CD14-positive monocyte (primary cell): ENCODE measurements around the gene CLEC2D. TPM values are rescaled to one million over a fixed set of nuclear protein-coding genes. Genes with fewer than 3 reads are reported as not detected.
A peak's percentile ranks its signal among the peaks of the same experiment; 100 is the strongest.

Experiments
- DNase-seq, 3 donors: peaks; one replicate each; pipeline ENCODE4 v3.0.0-alpha.2; 2011 to 2022
- H2AFZ ChIP-seq: 2 replicates; pipeline ENCODE4 v1.6.0; 2012; ENCODE audit warnings: mild to moderate bottlenecking, low read depth, low read length, inconsistent platforms; ENCODE audit not compliant: insufficient read depth, poor library complexity, severe bottlenecking
- H3K27ac ChIP-seq, 2 donors: 1 replicate in 1 of 2; 2 replicates in 1 of 2; pipeline ENCODE4 v1.5.1; 2012 to 2013; ENCODE audit warnings: low read length in 2 of 2, control low read depth in 1 of 2, inconsistent platforms in 1 of 2, low read depth in 1 of 2, mild to moderate bottlenecking in 1 of 2
- H3K27me3 ChIP-seq, 2 donors: one replicate each; pipeline versions ENCODE4 v1.6.0 to v1.6.1; 2011 to 2013; ENCODE audit warnings: low read length in 2 of 2; ENCODE audit not compliant: control insufficient read depth in 2 of 2, insufficient read depth in 2 of 2
- H3K36me3 ChIP-seq, 2 donors: replicated peaks in 1 of 2; 1 replicate in 1 of 2; 2 replicates in 1 of 2; pipeline versions ENCODE4 v1.5.1 to v1.6.1; 2012 to 2013; ENCODE audit warnings: low read length in 2 of 2, control low read depth in 1 of 2, inconsistent platforms in 1 of 2, mild to moderate bottlenecking in 1 of 2; ENCODE audit not compliant: insufficient read depth in 2 of 2, control insufficient read depth in 1 of 2
- H3K4me1 ChIP-seq, 2 donors: 1 replicate in 1 of 2; 2 replicates in 1 of 2; pipeline versions ENCODE4 v1.5.1 to v1.6.1; 2012 to 2013; ENCODE audit warnings: low read length in 2 of 2, control low read depth in 1 of 2, inconsistent platforms in 1 of 2, mild to moderate bottlenecking in 1 of 2, moderate library complexity in 1 of 2; ENCODE audit not compliant: insufficient read depth in 2 of 2, control insufficient read depth in 1 of 2
- H3K4me2 ChIP-seq: replicated peaks from 2 replicates; pipeline ENCODE3; 2012; ENCODE audit warnings: low read length, moderate library complexity, mild to moderate bottlenecking; ENCODE audit not compliant: poor library complexity, severe bottlenecking; ENCODE audit errors: extremely low read depth
- H3K4me3 ChIP-seq, 3 experiments: fragments of 200-600 bp in 1 of 3; sonication (generic) in 1 of 3; replicated peaks in 1 of 3; 1 replicate in 2 of 3; 2 replicates in 1 of 3; pipeline ENCODE4 v1.5.1; 2011 to 2013; ENCODE audit warnings: low read length in 3 of 3, mild to moderate bottlenecking in 3 of 3, control low read depth in 2 of 3, low read depth in 2 of 3, inconsistent platforms in 1 of 3, moderate library complexity in 1 of 3
- H3K79me2 ChIP-seq: 2 replicates; pipeline ENCODE4 v1.6.0; 2012; ENCODE audit warnings: mild to moderate bottlenecking, control low read depth, inconsistent platforms, low read length, moderate library complexity; ENCODE audit not compliant: insufficient read depth
- H3K9ac ChIP-seq: 2 replicates; pipeline ENCODE4 v1.6.0; 2017; ENCODE audit warnings: low read length, mild to moderate bottlenecking; ENCODE audit not compliant: insufficient read depth, poor library complexity, severe bottlenecking
- H3K9me3 ChIP-seq, 2 donors: replicated peaks in 1 of 2; 1 replicate in 1 of 2; 2 replicates in 1 of 2; pipeline versions ENCODE4 v1.5.1 to v1.6.1; 2012 to 2013; ENCODE audit warnings: low read length in 2 of 2, control low read depth in 1 of 2; ENCODE audit not compliant: control insufficient read depth in 1 of 2, insufficient read depth in 1 of 2
- H4K20me1 ChIP-seq: 2 replicates; pipeline ENCODE4 v1.6.0; 2012; ENCODE audit warnings: mild to moderate bottlenecking, low read length, control low read depth, moderate library complexity; ENCODE audit not compliant: insufficient read depth
- H3K27ac Mint-ChIP-seq, 7 donors: one replicate each; pipeline ENCODE4 v1.8.0; 2020; ENCODE audit warnings: mild to moderate bottlenecking in 7 of 7, mixed read lengths in 7 of 7, moderate library complexity in 6 of 7, inconsistent platforms in 2 of 7
- H3K27me3 Mint-ChIP-seq, 3 donors: one replicate each; pipeline ENCODE4 v1.8.0; 2021 to 2022; ENCODE audit warnings: low read depth in 3 of 3, mild to moderate bottlenecking in 3 of 3, mixed read lengths in 3 of 3, moderate library complexity in 3 of 3, inconsistent platforms in 1 of 3
- H3K36me3 Mint-ChIP-seq, 2 donors: one replicate each; pipeline ENCODE4 v1.8.0; 2020; ENCODE audit warnings: mixed read lengths in 2 of 2, inconsistent platforms in 1 of 2, mild to moderate bottlenecking in 1 of 2
- H3K4me1 Mint-ChIP-seq: one replicate; pipeline ENCODE4 v1.8.0; 2020; ENCODE audit warnings: mild to moderate bottlenecking, mixed read lengths
- H3K4me3 Mint-ChIP-seq, 2 donors: one replicate each; pipeline ENCODE4 v1.8.0; 2020; ENCODE audit warnings: mild to moderate bottlenecking in 2 of 2, mixed read lengths in 2 of 2, moderate library complexity in 1 of 2
- H3K9me3 Mint-ChIP-seq, 7 donors: one replicate each; pipeline ENCODE4 v1.8.0; 2020 to 2022; ENCODE audit warnings: mixed read lengths in 7 of 7, mild to moderate bottlenecking in 6 of 7, moderate library complexity in 6 of 7, inconsistent platforms in 2 of 7
- WGBS: methylation state at CpG from one replicate; pipeline ENCODE4 v1.1.5; 2013; ENCODE audit warnings: missing lambda C conversion rate; ENCODE audit not compliant: insufficient coverage; 5-methylcytosine and 5-hydroxymethylcytosine counted together
- intact Hi-C, 2 donors: fragments of 100-400 bp; cut with micrococcal nuclease; formaldehyde crosslinking; loops; one replicate each; pipeline versions ENCODE4 v1.15.0 to v1.15.1; 2023
- polyA plus RNA-seq, 3 donors: library from polyadenylated mRNA; depleted of rRNA in 1 of 3; unstranded in 2 of 3; stranded (reverse) in 1 of 3; fragments of 300-500 nt in 2 of 3; fragments of >200 nt in 1 of 3; fragmentation: Illumina TruSeq in 2 of 3; gene quantifications; 1 replicate in 2 of 3; 2 replicates in 1 of 3; pipeline ENCODE4 v1.2.3, GENCODE V29; 2012 to 2021
- TF ChIP-seq, protein P1 (sequence below): fragments of 200-600 bp; IDR thresholded peaks from one replicate; pipeline ENCODE4 v1.8.0; 2022; ENCODE audit warnings: antibody characterized with exemption, mild to moderate bottlenecking

The CLEC2D gene
- polyA plus RNA-seq, 3 donors = 2.5 to 26.9 (median 3.9) TPM

DNA sequence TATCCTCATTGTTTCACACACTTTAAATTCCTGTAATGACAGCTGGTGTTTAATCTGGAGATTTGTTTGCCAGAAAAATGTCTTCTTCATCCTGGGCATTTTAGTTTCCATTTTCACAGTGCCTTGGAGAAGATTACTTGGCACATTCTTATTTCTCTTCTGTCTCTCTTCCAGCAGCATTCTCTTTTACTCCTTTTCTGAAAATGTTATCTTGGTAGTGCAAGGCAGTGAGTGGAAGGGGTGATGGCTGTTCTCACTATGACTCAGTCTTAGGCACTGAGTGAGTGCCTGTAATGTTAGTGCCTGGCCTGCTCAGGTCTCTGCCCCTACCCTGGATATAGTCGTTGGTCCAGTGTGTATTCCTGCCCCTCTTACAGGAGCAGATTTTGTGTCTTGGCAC is 50.3 kb downstream of the CLEC2D start:
- peaks cover 35% of the 10 kb centered on the region for H3K4me1 Mint-ChIP-seq

GRCh38 chr12:9721394-9722092 is 52.0 kb downstream of the CLEC2D start:
- Histone ChIP-seq H3K36me3 (no peaks in the 10 kb centered on the region), H3K27ac (peak overlapping the region in 1 of 2 donors; percentile 77), H3K4me2 (peak overlapping the region; percentile 59), H3K4me1 (peaks cover 29 to 51% of the 10 kb centered on the region in 2 donors), H4K20me1 (no peaks in the 10 kb centered on the region), H3K79me2 (peaks cover 26% of the 10 kb centered on the region), H3K27me3 (no peaks in the 10 kb centered on the region), H3K4me3 (peak overlapping the region in 2 of 3 experiments; percentile 12 to 45), H2AFZ (no peak overlapping the region), H3K9ac (no peak overlapping the region), H3K9me3 (no peaks in the 10 kb centered on the region)
- no peaks in the 10 kb centered on the region for H3K9me3 Mint-ChIP-seq
- H3K36me3 Mint-ChIP-seq = peaks cover 2% of the 10 kb centered on the region in 2 donors
- intact Hi-C loops = no loop called here
- peak overlapping the region; percentile 7 to 67 for H3K4me3 Mint-ChIP-seq
- peak; percentile 47 to 72 (median 55) for DNase-seq
- TF ChIP-seq, protein P1, sequence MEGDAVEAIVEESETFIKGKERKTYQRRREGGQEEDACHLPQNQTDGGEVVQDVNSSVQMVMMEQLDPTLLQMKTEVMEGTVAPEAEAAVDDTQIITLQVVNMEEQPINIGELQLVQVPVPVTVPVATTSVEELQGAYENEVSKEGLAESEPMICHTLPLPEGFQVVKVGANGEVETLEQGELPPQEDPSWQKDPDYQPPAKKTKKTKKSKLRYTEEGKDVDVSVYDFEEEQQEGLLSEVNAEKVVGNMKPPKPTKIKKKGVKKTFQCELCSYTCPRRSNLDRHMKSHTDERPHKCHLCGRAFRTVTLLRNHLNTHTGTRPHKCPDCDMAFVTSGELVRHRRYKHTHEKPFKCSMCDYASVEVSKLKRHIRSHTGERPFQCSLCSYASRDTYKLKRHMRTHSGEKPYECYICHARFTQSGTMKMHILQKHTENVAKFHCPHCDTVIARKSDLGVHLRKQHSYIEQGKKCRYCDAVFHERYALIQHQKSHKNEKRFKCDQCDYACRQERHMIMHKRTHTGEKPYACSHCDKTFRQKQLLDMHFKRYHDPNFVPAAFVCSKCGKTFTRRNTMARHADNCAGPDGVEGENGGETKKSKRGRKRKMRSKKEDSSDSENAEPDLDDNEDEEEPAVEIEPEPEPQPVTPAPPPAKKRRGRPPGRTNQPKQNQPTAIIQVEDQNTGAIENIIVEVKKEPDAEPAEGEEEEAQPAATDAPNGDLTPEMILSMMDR = no peak
- no peaks in the 10 kb centered on the region for H3K27me3 Mint-ChIP-seq
- peaks cover 33% of the 10 kb centered on the region for H3K4me1 Mint-ChIP-seq
- peak overlapping the region; percentile 79 to 93 (median 86) for H3K27ac Mint-ChIP-seq
- 0% methylated on average over 1 of the region's 5 CpGs for WGBS

More for the DNA sequence above, 50.3 kb downstream of the CLEC2D start:
- TF ChIP-seq, protein P1 = no peak
- Histone ChIP-seq H3K27me3 (no peaks in the 10 kb centered on the region), H3K4me2 (no peak overlapping the region), H3K79me2 (peaks cover 19% of the 10 kb centered on the region), H3K36me3 (no peaks in the 10 kb centered on the region), H3K27ac (peak overlapping the region in 1 of 2 donors; percentile 22), H3K4me3 (no peak overlapping the region), H3K9ac (no peak overlapping the region), H4K20me1 (no peaks in the 10 kb centered on the region), H2AFZ (no peak overlapping the region), H3K9me3 (no peaks in the 10 kb centered on the region), H3K4me1 (peaks cover 25 to 40% of the 10 kb centered on the region in 2 donors)
- intact Hi-C loops = no loop called here
- no CpG with 5 or more reads among the region's 1 CpG for WGBS
- no peaks in the 10 kb centered on the region for H3K9me3 Mint-ChIP-seq
- peak overlapping the region in 1 of 7 donors; percentile 77 for H3K27ac Mint-ChIP-seq
- no peak for DNase-seq
- no peaks in the 10 kb centered on the region for H3K27me3 Mint-ChIP-seq
- peaks cover 2 to 6% of the 10 kb centered on the region in 2 donors for H3K36me3 Mint-ChIP-seq
- no peak overlapping the region for H3K4me3 Mint-ChIP-seq
